Measurements from ENCODE around the gene CBX3. TPM values are rescaled to one million over a fixed set of nuclear protein-coding genes. Genes with fewer than 3 reads are reported as not detected.

CBX3 gene
- total RNA-seq, 1 experiment from 2014 or later: 232 TPM

DNA sequence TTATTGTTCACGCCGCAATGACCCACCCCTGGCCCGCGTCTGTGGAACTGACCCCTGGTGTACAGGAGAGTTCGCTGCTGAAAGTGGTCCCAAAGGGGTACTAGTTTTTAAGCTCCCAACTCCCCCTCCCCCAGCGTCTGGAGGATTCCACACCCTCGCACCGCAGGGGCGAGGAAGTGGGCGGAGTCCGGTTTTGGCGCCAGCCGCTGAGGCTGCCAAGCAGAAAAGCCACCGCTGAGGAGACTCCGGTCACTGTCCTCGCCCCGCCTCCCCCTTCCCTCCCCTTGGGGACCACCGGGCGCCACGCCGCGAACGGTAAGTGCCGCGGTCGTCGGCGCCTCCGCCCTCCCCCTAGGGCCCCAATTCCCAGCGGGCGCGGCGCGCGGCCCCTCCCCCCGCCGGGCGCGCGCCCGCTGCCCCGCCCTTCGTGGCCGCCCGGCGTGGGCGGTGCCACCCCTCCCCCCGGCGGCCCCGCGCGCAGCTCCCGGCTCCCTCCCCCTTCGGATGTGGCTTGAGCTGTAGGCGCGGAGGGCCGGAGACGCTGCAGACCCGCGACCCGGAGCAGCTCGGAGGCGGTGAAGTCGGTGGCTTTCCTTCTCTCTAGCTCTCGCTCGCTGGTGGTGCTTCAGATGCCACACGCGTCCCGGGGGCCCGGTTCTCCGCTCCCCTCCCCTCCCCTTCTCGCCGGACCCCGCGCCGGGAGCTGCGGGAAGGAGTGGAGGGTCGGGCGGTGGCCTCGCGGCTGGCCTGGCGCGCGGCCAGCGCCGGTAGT, at the start of gene CBX3 (continued):
- TF ChIP-seq ZNF281 (CRISPR knock-in tag; IDR thresholded peaks at IDR 0.05) (no peak), FOXJ3 (CRISPR knock-in tag; IDR thresholded peaks at IDR 0.05; ENCODE audit: borderline replicate concordance) (no peak), NFYB (CRISPR knock-in tag; conservative IDR thresholded peaks at IDR 0.05; ENCODE audit: low read depth) (peak; percentile 13; the same call in 1 of the 2 replicates), FOXK1 (CRISPR knock-in tag; IDR thresholded peaks at IDR 0.05) (peak; percentile 56; the same call in 1 of the 2 replicates), ZNF263 (CRISPR knock-in tag; IDR thresholded peaks at IDR 0.05; ENCODE audit: low read depth) (no peak), ELF4 (CRISPR knock-in tag; IDR thresholded peaks at IDR 0.05; ENCODE audit: low read depth) (no peak), SP1 (CRISPR knock-in tag; conservative IDR thresholded peaks at IDR 0.05) (peak; percentile 77), RELA (CRISPR knock-in tag; IDR thresholded peaks at IDR 0.05; ENCODE audit: borderline replicate concordance) (no peak), E2F5 (CRISPR knock-in tag; IDR thresholded peaks at IDR 0.05) (peak; percentile 77; the same call in 1 of the 2 replicates), KAT7 (CRISPR knock-in tag; IDR thresholded peaks at IDR 0.05; ENCODE audit: borderline replicate concordance) (peak; percentile 59; the same call in 1 of the 2 replicates), HMGA2 (CRISPR knock-in tag; IDR thresholded peaks at IDR 0.05) (no peak), NR3C1 (CRISPR knock-in tag; conservative IDR thresholded peaks at IDR 0.05; ENCODE audit: low read depth) (0 out of 2 replicates have a peak, but pooled peaks have one; percentile 40), USF1 (CRISPR knock-in tag; IDR thresholded peaks at IDR 0.05) (no peak), ZNF317 (CRISPR knock-in tag; IDR thresholded peaks at IDR 0.05; ENCODE audit: borderline replicate concordance, low read depth) (no peak), SOX15 (CRISPR knock-in tag; IDR thresholded peaks at IDR 0.05) (no peak), NFE2L1 (CRISPR knock-in tag; IDR thresholded peaks at IDR 0.05) (no peak), IRF1 (CRISPR knock-in tag; IDR thresholded peaks at IDR 0.05) (peak; percentile 40; the same call in 1 of the 2 replicates), ZNF416 (CRISPR knock-in tag; IDR thresholded peaks at IDR 0.05) (no peak)
- TF ChIP-seq, protein P1, sequence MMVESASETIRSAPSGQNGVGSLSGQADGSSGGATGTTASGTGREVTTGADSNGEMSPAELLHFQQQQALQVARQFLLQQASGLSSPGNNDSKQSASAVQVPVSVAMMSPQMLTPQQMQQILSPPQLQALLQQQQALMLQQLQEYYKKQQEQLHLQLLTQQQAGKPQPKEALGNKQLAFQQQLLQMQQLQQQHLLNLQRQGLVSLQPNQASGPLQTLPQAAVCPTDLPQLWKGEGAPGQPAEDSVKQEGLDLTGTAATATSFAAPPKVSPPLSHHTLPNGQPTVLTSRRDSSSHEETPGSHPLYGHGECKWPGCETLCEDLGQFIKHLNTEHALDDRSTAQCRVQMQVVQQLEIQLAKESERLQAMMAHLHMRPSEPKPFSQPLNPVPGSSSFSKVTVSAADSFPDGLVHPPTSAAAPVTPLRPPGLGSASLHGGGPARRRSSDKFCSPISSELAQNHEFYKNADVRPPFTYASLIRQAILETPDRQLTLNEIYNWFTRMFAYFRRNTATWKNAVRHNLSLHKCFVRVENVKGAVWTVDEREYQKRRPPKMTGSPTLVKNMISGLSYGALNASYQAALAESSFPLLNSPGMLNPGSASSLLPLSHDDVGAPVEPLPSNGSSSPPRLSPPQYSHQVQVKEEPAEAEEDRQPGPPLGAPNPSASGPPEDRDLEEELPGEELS (CRISPR knock-in tag; IDR thresholded peaks at IDR 0.05): peak; percentile 90
- TF ChIP-seq, protein P2, sequence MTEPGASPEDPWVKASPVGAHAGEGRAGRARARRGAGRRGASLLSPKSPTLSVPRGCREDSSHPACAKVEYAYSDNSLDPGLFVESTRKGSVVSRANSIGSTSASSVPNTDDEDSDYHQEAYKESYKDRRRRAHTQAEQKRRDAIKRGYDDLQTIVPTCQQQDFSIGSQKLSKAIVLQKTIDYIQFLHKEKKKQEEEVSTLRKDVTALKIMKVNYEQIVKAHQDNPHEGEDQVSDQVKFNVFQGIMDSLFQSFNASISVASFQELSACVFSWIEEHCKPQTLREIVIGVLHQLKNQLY (CRISPR knock-in tag; IDR thresholded peaks at IDR 0.05): 0 out of 2 replicates have a peak, but pooled peaks have one; percentile 22
- TF ChIP-seq, protein P3, sequence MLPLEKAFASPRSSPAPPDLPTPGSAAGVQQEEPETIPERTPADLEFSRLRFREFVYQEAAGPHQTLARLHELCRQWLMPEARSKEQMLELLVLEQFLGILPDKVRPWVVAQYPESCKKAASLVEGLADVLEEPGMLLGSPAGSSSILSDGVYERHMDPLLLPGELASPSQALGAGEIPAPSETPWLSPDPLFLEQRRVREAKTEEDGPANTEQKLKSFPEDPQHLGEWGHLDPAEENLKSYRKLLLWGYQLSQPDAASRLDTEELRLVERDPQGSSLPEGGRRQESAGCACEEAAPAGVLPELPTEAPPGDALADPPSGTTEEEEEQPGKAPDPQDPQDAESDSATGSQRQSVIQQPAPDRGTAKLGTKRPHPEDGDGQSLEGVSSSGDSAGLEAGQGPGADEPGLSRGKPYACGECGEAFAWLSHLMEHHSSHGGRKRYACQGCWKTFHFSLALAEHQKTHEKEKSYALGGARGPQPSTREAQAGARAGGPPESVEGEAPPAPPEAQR (CRISPR knock-in tag; IDR thresholded peaks at IDR 0.05): no peak
